Suprapubic skin (tissue), 3 donors: ENCODE measurements around the gene YKT6.

Experiments
- CTCF ChIP-seq, 2 donors: fragments of 200-600 bp in 1 of 2; fragments of 450-650 bp in 1 of 2; sonication (generic) in 1 of 2; IDR thresholded peaks; one replicate each; pipeline ENCODE4 v1.5.1; 2016 to 2019; ENCODE audit warnings: antibody characterized with exemption in 2 of 2, mild to moderate bottlenecking in 1 of 2, moderate library complexity in 1 of 2
- POLR2A ChIP-seq, 2 donors: fragments of 450-650 bp; IDR thresholded peaks; one replicate each; pipeline ENCODE4 v1.6.1; 2017; ENCODE audit warnings: antibody characterized with exemption in 2 of 2, mild to moderate bottlenecking in 2 of 2, moderate library complexity in 2 of 2

DNA sequence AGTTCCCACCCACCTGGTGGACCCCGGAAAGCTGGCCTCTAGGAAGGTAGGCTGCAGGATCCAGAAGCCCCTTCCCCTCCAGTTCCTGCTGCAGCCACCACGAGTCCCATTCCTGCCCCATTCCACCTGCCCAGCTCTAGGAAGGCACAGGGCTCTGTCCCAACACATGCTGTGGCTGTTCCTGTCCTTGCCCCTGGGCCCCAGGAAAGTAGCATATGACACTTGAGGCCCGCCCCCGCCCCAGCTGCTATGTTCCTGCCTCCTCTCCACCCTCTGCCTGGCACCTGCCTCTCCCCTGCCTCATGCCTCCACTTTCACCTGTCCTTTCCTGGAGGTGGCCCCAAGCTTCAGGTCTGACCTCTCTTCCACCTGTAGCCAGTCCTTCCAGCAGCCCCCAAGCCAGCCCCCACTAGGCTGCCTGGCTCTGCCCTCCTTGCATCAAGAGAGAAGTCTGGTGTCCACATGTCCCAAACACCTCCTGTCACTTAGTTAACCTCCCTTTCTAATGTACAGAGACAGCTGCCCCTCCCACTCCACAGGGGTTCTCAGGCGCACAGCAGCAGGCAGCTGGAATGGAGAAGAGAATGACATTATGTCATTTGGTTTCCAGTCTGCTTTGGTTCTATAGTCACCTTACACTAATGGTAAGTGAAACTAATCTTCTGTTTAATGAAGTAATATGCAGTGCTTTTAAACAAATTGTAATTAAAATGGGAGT, 22.7 kb downstream of the YKT6 start:
- no peak for TF ChIP-seq CTCF (IDR thresholded peaks at IDR 0.05)
- no peak for TF ChIP-seq POLR2A (IDR thresholded peaks at IDR 0.05)
